Measurements from ENCODE around the gene MGRN1. TPM values are rescaled to one million over a fixed set of nuclear protein-coding genes. Genes with fewer than 3 reads are reported as not detected.

The MGRN1 gene
- total RNA-seq, 1 donor from 2014 or later: 127 TPM

GRCh38 chr16:4604401-4604800, 20.2 kb upstream of the MGRN1 start:
- no peak for DNase-seq (ENCODE audit: low spot score)

GRCh38 chr16:4606354-4606753, 18.3 kb upstream of the MGRN1 start:
- no peak for DNase-seq (ENCODE audit: low spot score)

- DNase-seq (ENCODE audit: low spot score): no peak
Observed at GRCh38 chr16:4607841-4608703, 16.6 kb upstream of the MGRN1 start.

GRCh38 chr16:4608704-4608980, 16.0 kb upstream of the MGRN1 start:
- no peak for DNase-seq (ENCODE audit: low spot score)

GRCh38 chr16:4609200-4610010, 15.2 kb upstream of the MGRN1 start:
- no peak for DNase-seq (ENCODE audit: low spot score)

- no peak for DNase-seq (ENCODE audit: low spot score)
Observed at GRCh38 chr16:4610011-4611005, 14.3 kb upstream of the MGRN1 start.

- DNase-seq (ENCODE audit: low spot score): no peak
Observed at GRCh38 chr16:4611337-4612021, 13.1 kb upstream of the MGRN1 start.

- no peak for DNase-seq (ENCODE audit: low spot score)
Observed at GRCh38 chr16:4612474-4612931, 12.1 kb upstream of the MGRN1 start.

- DNase-seq (ENCODE audit: low spot score): no peak
Observed at GRCh38 chr16:4612977-4613635, 11.5 kb upstream of the MGRN1 start.

- DNase-seq (ENCODE audit: low spot score): no peak
Observed at GRCh38 chr16:4613636-4614570, 10.7 kb upstream of the MGRN1 start.

GRCh38 chr16:4614571-4615383, 9.8 kb upstream of the MGRN1 start, which contains the start of gene UBALD1:
Gene UBALD1, minus strand, starts transcription at chr16:4614888. Its CDS starts 91 bp downstream, at chr16:4614797.
- DNase-seq (ENCODE audit: low spot score): peak; percentile 88

- no peak for DNase-seq (ENCODE audit: low spot score)
Observed at GRCh38 chr16:4615384-4616046, 9.1 kb upstream of the MGRN1 start.

- peak; percentile 100 for DNase-seq (ENCODE audit: low spot score)
Observed at GRCh38 chr16:4616047-4616811, 8.4 kb upstream of the MGRN1 start.

GRCh38 chr16:4617880-4618279, 6.7 kb upstream of the MGRN1 start:
- DNase-seq (ENCODE audit: low spot score): no peak

GRCh38 chr16:4618645-4619418, 5.8 kb upstream of the MGRN1 start:
- DNase-seq (ENCODE audit: low spot score): no peak

GRCh38 chr16:4623593-4623992, 1.0 kb upstream of the MGRN1 start:
- no peak for DNase-seq (ENCODE audit: low spot score)
